Astrocyte (in vitro differentiated cells and primary cell): ENCODE results near the gene ABCC1. TPM values are rescaled to one million over a fixed set of nuclear protein-coding genes. Genes with fewer than 3 reads are reported as not detected.

Source experiments
- DNase-seq: peaks from one replicate; pipeline ENCODE4 v3.0.0-alpha.2; 2010; ENCODE audit warnings: low read depth
- FAIRE-seq: peaks from 2 replicates; lab custom pipeline; 2011; peaks lifted over from hg19 to GRCh38; lab: Jason Lieb, UNC
- H2AFZ ChIP-seq: 2 replicates; pipeline ENCODE4 v1.6.0; 2012; ENCODE audit warnings: low read depth, low read length, inconsistent platforms
- H3K27ac ChIP-seq: 2 replicates; pipeline ENCODE4 v1.5.1; 2011; ENCODE audit warnings: low read depth, low read length, inconsistent platforms
- H3K27me3 ChIP-seq: 2 replicates; pipeline ENCODE4 v1.6.0; 2011; ENCODE audit warnings: low read length, inconsistent platforms; ENCODE audit not compliant: insufficient read depth
- H3K36me3 ChIP-seq: 2 replicates; pipeline ENCODE4 v1.5.1; 2011; ENCODE audit warnings: low read length, inconsistent platforms; ENCODE audit not compliant: insufficient read depth
- H3K4me1 ChIP-seq: 2 replicates; pipeline ENCODE4 v1.5.1; 2011; ENCODE audit warnings: low read length, inconsistent platforms; ENCODE audit not compliant: insufficient read depth
- H3K4me2 ChIP-seq: 2 replicates; pipeline ENCODE4 v1.6.0; 2012; ENCODE audit warnings: low read length, inconsistent platforms
- H3K4me3 ChIP-seq: 2 replicates; pipeline ENCODE4 v1.5.1; 2011; ENCODE audit warnings: low read depth, mild to moderate bottlenecking, low read length, inconsistent platforms; ENCODE audit not compliant: insufficient read depth
- H3K79me2 ChIP-seq: 2 replicates; pipeline ENCODE4 v1.6.0; 2012; ENCODE audit warnings: mild to moderate bottlenecking, low read length, inconsistent platforms; ENCODE audit not compliant: insufficient read depth
- H3K9ac ChIP-seq: 2 replicates; pipeline ENCODE4 v1.6.0; 2012; ENCODE audit warnings: mild to moderate bottlenecking, low read length, inconsistent platforms
- H3K9me3 ChIP-seq: 2 replicates; pipeline ENCODE4 v1.5.1; 2012; ENCODE audit warnings: low read depth, mild to moderate bottlenecking, low read length, inconsistent platforms; ENCODE audit not compliant: insufficient read depth
- H4K20me1 ChIP-seq: 2 replicates; pipeline ENCODE4 v1.6.0; 2012; ENCODE audit warnings: low read length, inconsistent platforms; ENCODE audit not compliant: insufficient read depth
- H3K27ac Mint-ChIP-seq: one replicate; pipeline ENCODE4 v1.8.0; 2021; ENCODE audit warnings: mild to moderate bottlenecking, mixed read lengths; ENCODE audit not compliant: unreplicated experiment
- H3K27me3 Mint-ChIP-seq: one replicate; pipeline ENCODE4 v1.8.0; 2021; ENCODE audit warnings: low read depth, mixed read lengths; ENCODE audit not compliant: unreplicated experiment
- H3K36me3 Mint-ChIP-seq: one replicate; pipeline ENCODE4 v1.8.0; 2021; ENCODE audit warnings: low read depth, mixed read lengths; ENCODE audit not compliant: unreplicated experiment
- H3K4me1 Mint-ChIP-seq: one replicate; pipeline ENCODE4 v1.8.0; 2021; ENCODE audit warnings: low read depth, mixed read lengths; ENCODE audit not compliant: unreplicated experiment
- H3K4me3 Mint-ChIP-seq: one replicate; pipeline ENCODE4 v1.8.0; 2021; ENCODE audit warnings: mild to moderate bottlenecking, moderate library complexity, mixed read lengths; ENCODE audit not compliant: unreplicated experiment
- H3K9me3 Mint-ChIP-seq: one replicate; pipeline ENCODE4 v1.8.0; 2021; ENCODE audit warnings: mild to moderate bottlenecking, mixed read lengths; ENCODE audit not compliant: unreplicated experiment
- EZH2 ChIP-seq: IDR thresholded peaks from 2 replicates; pipeline ENCODE4 v1.6.1; 2012; ENCODE audit warnings: mild to moderate bottlenecking, low read length, inconsistent platforms; ENCODE audit not compliant: insufficient read depth
- total RNA-seq: library from RNA; stranded (reverse); gene quantifications from 2 replicates; pipeline ENCODE4 v1.2.1, GENCODE V29; 2021
- TF ChIP-seq, protein P1 (sequence below): IDR thresholded peaks from 2 replicates; pipeline ENCODE4 v1.5.1; 2011; ENCODE audit warnings: low read depth, mild to moderate bottlenecking, inconsistent platforms, low read length, moderate library complexity; ENCODE audit not compliant: insufficient read depth

The ABCC1 gene
- total RNA-seq, 1 donor from 2014 or later, result 42.1 TPM

DNA sequence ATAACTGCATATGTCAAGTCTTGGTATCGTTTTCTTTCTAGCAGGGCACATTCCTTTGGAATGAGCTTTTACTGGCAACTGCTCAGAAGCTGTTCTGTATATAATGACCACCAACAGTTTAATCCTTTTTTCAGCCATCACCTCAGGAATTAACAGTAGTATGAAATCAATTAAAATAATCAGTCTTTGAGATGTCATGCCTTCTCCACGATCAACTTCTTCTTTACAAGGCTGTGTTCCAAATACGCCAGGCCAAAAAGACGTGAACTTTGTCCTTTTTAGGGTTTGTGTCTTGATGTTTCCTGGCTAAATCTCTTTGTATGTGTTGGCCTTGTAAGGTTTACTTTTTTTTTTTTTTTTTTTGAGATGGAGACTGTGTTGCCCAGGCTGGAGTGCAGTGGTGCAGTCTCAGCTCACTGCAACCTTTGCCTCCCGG is 54.9 kb downstream of the ABCC1 start:
- Mint-ChIP-seq H3K27me3 (no peaks in the 10 kb centered on the region), H3K27ac (peak overlapping the region; percentile 34), H3K4me3 (no peak overlapping the region), H3K9me3 (no peaks in the 10 kb centered on the region), H3K36me3 (peaks cover 6% of the 10 kb centered on the region), H3K4me1 (peaks cover 22% of the 10 kb centered on the region)
- Histone ChIP-seq H3K79me2 (peaks cover 58% of the 10 kb centered on the region), H3K27ac (peak overlapping the region; percentile 78), H3K4me1 (peaks cover 24% of the 10 kb centered on the region), H3K27me3 (no peaks in the 10 kb centered on the region), H3K4me2 (peak overlapping the region; percentile 75), H3K9ac (peak overlapping the region; percentile 60), H3K36me3 (peaks cover 3% of the 10 kb centered on the region), H2AFZ (no peak overlapping the region), H3K4me3 (no peak overlapping the region), H4K20me1 (peaks cover 4% of the 10 kb centered on the region), H3K9me3 (no peaks in the 10 kb centered on the region)
- DNase-seq, result peak; percentile 88
- no peak for TF ChIP-seq EZH2
- TF ChIP-seq, protein P1, sequence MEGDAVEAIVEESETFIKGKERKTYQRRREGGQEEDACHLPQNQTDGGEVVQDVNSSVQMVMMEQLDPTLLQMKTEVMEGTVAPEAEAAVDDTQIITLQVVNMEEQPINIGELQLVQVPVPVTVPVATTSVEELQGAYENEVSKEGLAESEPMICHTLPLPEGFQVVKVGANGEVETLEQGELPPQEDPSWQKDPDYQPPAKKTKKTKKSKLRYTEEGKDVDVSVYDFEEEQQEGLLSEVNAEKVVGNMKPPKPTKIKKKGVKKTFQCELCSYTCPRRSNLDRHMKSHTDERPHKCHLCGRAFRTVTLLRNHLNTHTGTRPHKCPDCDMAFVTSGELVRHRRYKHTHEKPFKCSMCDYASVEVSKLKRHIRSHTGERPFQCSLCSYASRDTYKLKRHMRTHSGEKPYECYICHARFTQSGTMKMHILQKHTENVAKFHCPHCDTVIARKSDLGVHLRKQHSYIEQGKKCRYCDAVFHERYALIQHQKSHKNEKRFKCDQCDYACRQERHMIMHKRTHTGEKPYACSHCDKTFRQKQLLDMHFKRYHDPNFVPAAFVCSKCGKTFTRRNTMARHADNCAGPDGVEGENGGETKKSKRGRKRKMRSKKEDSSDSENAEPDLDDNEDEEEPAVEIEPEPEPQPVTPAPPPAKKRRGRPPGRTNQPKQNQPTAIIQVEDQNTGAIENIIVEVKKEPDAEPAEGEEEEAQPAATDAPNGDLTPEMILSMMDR, result no peak
- peak; percentile 63 for FAIRE-seq

DNA sequence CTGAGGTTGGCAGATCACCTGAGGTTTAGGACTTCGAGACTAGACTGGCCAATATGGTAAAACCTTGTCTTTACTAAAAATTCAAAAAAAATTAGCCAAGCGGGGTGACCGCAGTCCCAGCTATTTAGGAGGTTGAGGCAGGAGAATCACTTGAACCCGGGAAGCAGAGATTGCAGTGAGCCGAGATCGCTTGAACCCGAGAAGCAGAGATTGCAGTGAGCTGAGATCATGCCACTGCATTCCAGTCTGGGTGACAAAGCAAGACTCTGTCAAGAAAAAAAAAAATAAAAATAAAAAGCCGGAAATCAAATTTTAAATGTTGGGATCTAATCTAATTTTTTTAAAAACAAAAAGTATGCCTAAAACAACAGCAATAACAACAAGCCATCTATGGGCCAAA is 56.3 kb downstream of the ABCC1 start:
- Histone ChIP-seq H3K79me2 (peaks cover 53% of the 10 kb centered on the region), H3K4me3 (no peak overlapping the region), H3K27me3 (no peaks in the 10 kb centered on the region), H4K20me1 (peaks cover 10% of the 10 kb centered on the region), H3K9me3 (no peaks in the 10 kb centered on the region), H3K36me3 (peaks cover 10% of the 10 kb centered on the region), H3K4me2 (no peak overlapping the region), H2AFZ (no peak overlapping the region), H3K9ac (no peak overlapping the region), H3K4me1 (peaks cover 24% of the 10 kb centered on the region), H3K27ac (peak overlapping the region; percentile 48)
- H3K36me3 Mint-ChIP-seq, result peaks cover 8% of the 10 kb centered on the region
- H3K27ac Mint-ChIP-seq, result peak overlapping the region; percentile 26
- peaks cover 19% of the 10 kb centered on the region for H3K4me1 Mint-ChIP-seq
- no peak overlapping the region for H3K4me3 Mint-ChIP-seq
- no peaks in the 10 kb centered on the region for H3K27me3 Mint-ChIP-seq
- DNase-seq (no peak), FAIRE-seq (no peak)
- TF ChIP-seq, protein P1, result no peak
- no peak for TF ChIP-seq EZH2
- H3K9me3 Mint-ChIP-seq, result no peaks in the 10 kb centered on the region

DNA sequence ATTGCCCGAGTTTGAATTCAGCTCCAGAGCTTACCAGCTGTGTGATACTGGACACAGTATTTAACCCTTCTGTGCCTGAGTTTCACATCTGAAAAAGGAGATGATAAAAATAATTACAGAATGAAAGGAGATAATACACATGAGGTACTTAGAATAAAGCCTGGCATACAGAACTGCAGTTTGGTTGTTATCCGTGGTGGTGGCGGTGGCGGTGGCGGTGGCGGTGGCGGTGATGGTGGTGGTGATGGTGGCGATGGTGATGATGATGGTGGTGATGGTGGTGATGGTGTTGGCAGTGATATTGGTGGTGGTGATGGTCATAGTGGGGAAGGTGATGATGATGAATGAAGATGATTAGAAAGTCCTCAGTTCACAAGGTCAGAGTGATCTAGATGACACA is 57.2 kb downstream of the ABCC1 start:
- H3K4me1 Mint-ChIP-seq, result peaks cover 17% of the 10 kb centered on the region
- no peak overlapping the region for H3K4me2 ChIP-seq
- peaks cover 9% of the 10 kb centered on the region for H3K36me3 Mint-ChIP-seq
- no peaks in the 10 kb centered on the region for H3K27me3 Mint-ChIP-seq
- no peak overlapping the region for H3K4me3 Mint-ChIP-seq
- H2AFZ ChIP-seq, result no peak overlapping the region
- H3K79me2 ChIP-seq, result peaks cover 49% of the 10 kb centered on the region
- H3K9ac ChIP-seq, result no peak overlapping the region
- FAIRE-seq (no peak), DNase-seq (no peak)
- H3K4me3 ChIP-seq, result no peak overlapping the region
- H4K20me1 ChIP-seq, result peaks cover 10% of the 10 kb centered on the region
- H3K27ac ChIP-seq, result no peak overlapping the region
- no peaks in the 10 kb centered on the region for H3K27me3 ChIP-seq
- H3K4me1 ChIP-seq, result peaks cover 24% of the 10 kb centered on the region
- no peak for TF ChIP-seq EZH2
- TF ChIP-seq, protein P1, result no peak
- peaks cover 10% of the 10 kb centered on the region for H3K36me3 ChIP-seq
- H3K27ac Mint-ChIP-seq, result no peak overlapping the region
- no peaks in the 10 kb centered on the region for H3K9me3 Mint-ChIP-seq
- no peaks in the 10 kb centered on the region for H3K9me3 ChIP-seq
